ENCODE measurements around the gene CENPV. TPM values are rescaled to one million over a fixed set of nuclear protein-coding genes. Genes with fewer than 3 reads are reported as not detected.

CENPV gene
- total RNA-seq, 1 experiment from 2014 or later, result 58.0 TPM

DNA sequence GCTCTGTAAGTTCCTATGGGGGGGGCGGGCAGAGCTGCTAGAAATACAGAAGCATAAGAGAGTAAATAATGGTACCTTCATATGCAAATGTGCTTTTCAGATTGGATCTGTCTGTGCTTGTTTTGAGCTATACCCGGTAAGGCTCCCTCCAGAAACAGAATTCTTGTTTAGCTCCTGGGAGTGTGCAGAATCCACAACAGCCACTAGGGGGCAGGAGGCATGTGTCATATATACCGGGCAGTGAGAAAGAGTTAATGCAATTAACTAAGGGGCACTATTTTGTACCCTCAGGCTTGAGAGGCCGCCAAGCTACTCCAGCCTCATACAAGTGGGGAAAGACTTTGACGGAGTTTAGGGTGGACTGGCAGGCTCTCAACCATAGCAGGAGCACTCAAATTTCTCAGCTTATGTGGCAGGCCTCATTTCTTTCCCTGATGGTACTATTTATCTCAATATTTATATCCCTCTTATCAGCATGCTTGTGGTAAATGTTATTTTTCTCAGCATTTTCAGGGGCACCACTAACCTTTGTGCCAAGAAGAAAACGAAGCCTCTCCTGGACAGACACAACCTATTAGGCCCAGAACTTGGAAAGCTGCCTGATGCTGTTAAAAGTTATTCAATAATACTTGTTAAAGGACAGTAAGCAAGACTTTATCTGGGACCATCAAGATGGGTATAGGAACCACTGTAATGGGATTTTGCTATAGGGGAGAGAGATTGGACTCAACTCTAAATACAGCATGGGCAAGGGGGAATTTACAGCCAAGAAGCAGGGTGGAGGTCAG lies 10.7 kb upstream of the CENPV start:
- DNase-seq, result peak; percentile 71
- no peak overlapping the region for H3K4me3 Mint-ChIP-seq (ENCODE audit: low read depth, unreplicated experiment)
- no peaks in the 10 kb centered on the region for H3K9me3 Mint-ChIP-seq (ENCODE audit: low read depth, unreplicated experiment)
- no peak overlapping the region for H3K27ac Mint-ChIP-seq (ENCODE audit: unreplicated experiment)
- intact Hi-C loops (cut with micrococcal nuclease; ENCODE audit: unreplicated experiment), result loop anchor here (5.0 kb wide), 1 partner anchor 158 kb away; no protein-coding TSS in a partner anchor
- no TSS peak for BruUV-seq (replicated peaks)
- CTCF ChIA-PET, result interaction anchor here (0.6 to 1.7 kb wide), 15 partner anchors 9 to 1705 kb away, joined by 3 to 11 read pairs (median 4); partner anchors contain the start of genes CENPV, TRPV2 and UBB
- no peaks in the 10 kb centered on the region for H3K36me3 Mint-ChIP-seq (ENCODE audit: insufficient read depth, unreplicated experiment)
- no peaks in the 10 kb centered on the region for H3K4me1 Mint-ChIP-seq (ENCODE audit: low read depth, unreplicated experiment)
- no peaks in the 10 kb centered on the region for H3K27me3 Mint-ChIP-seq (ENCODE audit: unreplicated experiment)
- TF ChIP-seq, protein P1, sequence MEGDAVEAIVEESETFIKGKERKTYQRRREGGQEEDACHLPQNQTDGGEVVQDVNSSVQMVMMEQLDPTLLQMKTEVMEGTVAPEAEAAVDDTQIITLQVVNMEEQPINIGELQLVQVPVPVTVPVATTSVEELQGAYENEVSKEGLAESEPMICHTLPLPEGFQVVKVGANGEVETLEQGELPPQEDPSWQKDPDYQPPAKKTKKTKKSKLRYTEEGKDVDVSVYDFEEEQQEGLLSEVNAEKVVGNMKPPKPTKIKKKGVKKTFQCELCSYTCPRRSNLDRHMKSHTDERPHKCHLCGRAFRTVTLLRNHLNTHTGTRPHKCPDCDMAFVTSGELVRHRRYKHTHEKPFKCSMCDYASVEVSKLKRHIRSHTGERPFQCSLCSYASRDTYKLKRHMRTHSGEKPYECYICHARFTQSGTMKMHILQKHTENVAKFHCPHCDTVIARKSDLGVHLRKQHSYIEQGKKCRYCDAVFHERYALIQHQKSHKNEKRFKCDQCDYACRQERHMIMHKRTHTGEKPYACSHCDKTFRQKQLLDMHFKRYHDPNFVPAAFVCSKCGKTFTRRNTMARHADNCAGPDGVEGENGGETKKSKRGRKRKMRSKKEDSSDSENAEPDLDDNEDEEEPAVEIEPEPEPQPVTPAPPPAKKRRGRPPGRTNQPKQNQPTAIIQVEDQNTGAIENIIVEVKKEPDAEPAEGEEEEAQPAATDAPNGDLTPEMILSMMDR (IDR thresholded peaks at IDR 0.05; ENCODE audit: unreplicated experiment), result peak; percentile 75

GRCh38 chr17:16361874-16362273 lies 8.6 kb upstream of the CENPV start:
- H3K27me3 Mint-ChIP-seq (ENCODE audit: unreplicated experiment), result no peaks in the 10 kb centered on the region

GRCh38 chr17:16358394-16358793 lies 5.1 kb upstream of the CENPV start:
- no peaks in the 10 kb centered on the region for H3K9me3 Mint-ChIP-seq (ENCODE audit: low read depth, unreplicated experiment)
- H3K36me3 Mint-ChIP-seq (ENCODE audit: insufficient read depth, unreplicated experiment), result peaks cover 4% of the 10 kb centered on the region
- no TSS peak for BruUV-seq (replicated peaks)
- TF ChIP-seq, protein P1 (IDR thresholded peaks at IDR 0.05; ENCODE audit: unreplicated experiment), result no peak
- H3K27ac Mint-ChIP-seq (ENCODE audit: unreplicated experiment), result no peak overlapping the region
- H3K4me1 Mint-ChIP-seq (ENCODE audit: low read depth, unreplicated experiment), result no peaks in the 10 kb centered on the region
- no peak for DNase-seq
- CTCF ChIA-PET, result no interaction called here
- intact Hi-C loops (cut with micrococcal nuclease; ENCODE audit: unreplicated experiment), result no loop called here
- no peaks in the 10 kb centered on the region for H3K27me3 Mint-ChIP-seq (ENCODE audit: unreplicated experiment)
- H3K4me3 Mint-ChIP-seq (ENCODE audit: low read depth, unreplicated experiment), result no peak overlapping the region

More at GRCh38 chr17:16361874-16362273, 8.6 kb upstream of the CENPV start:
- Mint-ChIP-seq H3K9me3 (ENCODE audit: low read depth, unreplicated experiment) (no peaks in the 10 kb centered on the region), H3K27ac (ENCODE audit: unreplicated experiment) (no peak overlapping the region), H3K36me3 (ENCODE audit: insufficient read depth, unreplicated experiment) (no peaks in the 10 kb centered on the region), H3K4me1 (ENCODE audit: low read depth, unreplicated experiment) (no peaks in the 10 kb centered on the region), H3K4me3 (ENCODE audit: low read depth, unreplicated experiment) (no peak overlapping the region)
- intact Hi-C loops (cut with micrococcal nuclease; ENCODE audit: unreplicated experiment), result loop anchor here (5.0 kb wide), 1 partner anchor 160 kb away; no protein-coding TSS in a partner anchor
- no TSS peak for BruUV-seq (replicated peaks)
- DNase-seq, result no peak
- CTCF ChIA-PET, result no interaction called here
- TF ChIP-seq, protein P1 (IDR thresholded peaks at IDR 0.05; ENCODE audit: unreplicated experiment), result no peak

DNA sequence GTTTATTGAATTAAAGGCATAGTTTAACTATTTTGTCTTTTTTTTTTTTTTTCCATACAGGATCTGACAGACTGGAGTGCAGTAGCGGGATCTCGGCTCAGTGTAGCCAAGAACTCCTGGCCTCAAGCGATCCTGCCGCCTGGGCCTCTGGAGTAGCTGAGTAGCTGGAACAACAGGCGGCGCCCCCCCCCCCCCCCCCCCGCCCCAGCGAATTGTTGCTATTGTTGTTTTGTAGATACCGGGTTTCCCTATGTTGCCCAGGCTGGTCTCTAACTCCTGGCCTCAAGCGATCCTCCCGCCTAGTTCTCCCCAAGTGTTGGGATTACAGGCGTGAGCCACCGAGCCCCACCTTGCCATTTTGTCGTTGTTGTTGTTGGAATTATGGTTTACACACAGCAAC lies 1.3 kb upstream of the CENPV start:
- BruUV-seq (replicated peaks), result no TSS peak
- H3K4me3 Mint-ChIP-seq (ENCODE audit: low read depth, unreplicated experiment), result no peak overlapping the region
- TF ChIP-seq, protein P1 (IDR thresholded peaks at IDR 0.05; ENCODE audit: unreplicated experiment), result no peak
- H3K27ac Mint-ChIP-seq (ENCODE audit: unreplicated experiment), result no peak overlapping the region
- peaks cover 19% of the 10 kb centered on the region for H3K36me3 Mint-ChIP-seq (ENCODE audit: insufficient read depth, unreplicated experiment)
- intact Hi-C loops (cut with micrococcal nuclease; ENCODE audit: unreplicated experiment), result loop anchor here (5.0 kb wide), 1 partner anchor 67 kb away; no protein-coding TSS in a partner anchor
- H3K27me3 Mint-ChIP-seq (ENCODE audit: unreplicated experiment), result no peaks in the 10 kb centered on the region
- H3K4me1 Mint-ChIP-seq (ENCODE audit: low read depth, unreplicated experiment), result no peaks in the 10 kb centered on the region
- no peaks in the 10 kb centered on the region for H3K9me3 Mint-ChIP-seq (ENCODE audit: low read depth, unreplicated experiment)
- DNase-seq, result no peak
- CTCF ChIA-PET, result no interaction called here

All from Calu3 (cell line).